K562 (cell line): ENCODE measurements around the gene PHPT1. TPM values are rescaled to one million over a fixed set of nuclear protein-coding genes. Genes with fewer than 3 reads are reported as not detected.

Experiments
- BDP1 ChIP-seq: IDR thresholded peaks from 3 replicates; pipeline ENCODE4 v1.6.1; 2011; ENCODE audit not compliant: insufficient read length, insufficient read depth
- CEBPB ChIP-seq: fragments of 450-650 bp; IDR thresholded peaks from 2 replicates; pipeline ENCODE4 v1.6.1; 2016; ENCODE audit warnings: missing genetic modification characterization, missing compliant biosample characterization
- DNMT1 ChIP-seq: fragments of 450-650 bp; IDR thresholded peaks from 2 replicates; pipeline ENCODE4 v1.6.1; 2016; ENCODE audit warnings: antibody characterized with exemption, mild to moderate bottlenecking
- E2F8 ChIP-seq: fragments of 450-650 bp; IDR thresholded peaks from 2 replicates; pipeline ENCODE4 v1.7.1; 2018; ENCODE audit warnings: mild to moderate bottlenecking, low read depth; ENCODE audit not compliant: partially characterized antibody
- EP300 ChIP-seq: IDR thresholded peaks from 2 replicates; pipeline ENCODE4 v1.6.1; 2012; ENCODE audit warnings: low read length, improper control_type of control experiment
- HIVEP1 ChIP-seq: fragments of 250-450 bp; sonication (Bioruptor Pico); IDR thresholded peaks from 2 replicates; pipeline ENCODE4 v1.4.0; 2020; ENCODE audit warnings: mild to moderate bottlenecking
- KDM5B ChIP-seq: fragments of 200-600 bp; sonication (generic); IDR thresholded peaks from 2 replicates; pipeline ENCODE4 v1.6.1; 2012; ENCODE audit warnings: low read depth, mild to moderate bottlenecking, moderate library complexity, low read length, control low read depth, inconsistent platforms; ENCODE audit not compliant: insufficient replicate concordance
- NFIX ChIP-seq: fragments of 250-450 bp; sonication (Bioruptor Pico); IDR thresholded peaks from 2 replicates; pipeline ENCODE4 v1.4.0; 2020; ENCODE audit warnings: low read depth, mild to moderate bottlenecking, moderate library complexity
- RBM25 ChIP-seq: fragments of 200-400 bp; formaldehyde crosslinking; IDR thresholded peaks from 2 replicates; pipeline ENCODE4 v1.6.1; 2018; ENCODE audit warnings: low read length, low read depth, moderate library complexity; ENCODE audit not compliant: severe bottlenecking
- STAG1 ChIP-seq: sonication (generic); formaldehyde crosslinking; IDR thresholded peaks from 2 replicates; pipeline ENCODE4 v1.5.0; 2020; ENCODE audit warnings: missing genetic modification reagents, borderline replicate concordance
- TFAM ChIP-seq: fragments of 250-450 bp; sonication (Bioruptor Pico); conservative IDR thresholded peaks from 2 replicates; pipeline ENCODE4 v1.5.0; 2021; ENCODE audit warnings: mild to moderate bottlenecking, moderate library complexity
- XRCC4 ChIP-seq: IDR thresholded peaks from one replicate; pipeline ENCODE4 v1.6.1; 2011; ENCODE audit not compliant: insufficient read depth, insufficient read length; ENCODE audit errors: extremely low read depth
- ZNF165 ChIP-seq: fragments of 250-450 bp; sonication (Bioruptor Pico); IDR thresholded peaks from 2 replicates; pipeline ENCODE4 v1.4.0; 2020; ENCODE audit warnings: borderline replicate concordance
- ZNF282 ChIP-seq: sonication (generic); formaldehyde crosslinking; IDR thresholded peaks from 2 replicates; pipeline ENCODE4 v1.8.1; 2023; ENCODE audit warnings: missing genetic modification reagents
- ZNF668 ChIP-seq: fragments of 250-450 bp; sonication (Bioruptor Pico); IDR thresholded peaks from 2 replicates; pipeline ENCODE4 v1.8.0; 2022; ENCODE audit warnings: mild to moderate bottlenecking, inconsistent platforms
- polyA plus RNA-seq, 8 experiments: library from polyadenylated mRNA; depleted of rRNA in 4 of 8; stranded (reverse) in 5 of 8; unstranded in 3 of 8; fragments of >200 nt; fragmentation: Nextera tagmentation in 2 of 8; fragmentation: Illumina TruSeq in 1 of 8; extraction: Ambion mirVana in 2 of 8; extraction: Trizol in 1 of 8; gene quantifications; 2 replicates each; pipeline versions ENCODE4 v1.2.1 to v1.2.3, GENCODE V29; 2011 to 2014; ENCODE audit warnings: inconsistent platforms in 1 of 8, missing spikeins in 1 of 8
- total RNA-seq, 7 experiments: library from RNA; depleted of rRNA in 6 of 7; stranded (reverse); fragments of >200 nt in 6 of 7; fragmentation: Illumina TruSeq in 2 of 7; extraction: Trizol in 2 of 7; gene quantifications; 2 replicates each; pipeline versions ENCODE4 v1.2.1 to v1.2.3, GENCODE V29; 2011 to 2021; ENCODE audit warnings: low replicate concordance in 1 of 7
- TF ChIP-seq, protein P1 (sequence below): IDR thresholded peaks from 2 replicates; pipeline ENCODE4 v1.6.1; 2012; ENCODE audit warnings: low read depth, low read length, improper control_type of control experiment, borderline replicate concordance
- TF ChIP-seq, protein P2 (sequence below): fragments of 450-650 bp; formaldehyde crosslinking; IDR thresholded peaks from 2 replicates; pipeline ENCODE4 v1.4.0; 2020; ENCODE audit warnings: mild to moderate bottlenecking, moderate library complexity
- TF ChIP-seq, protein P3 (sequence below): fragments of 450-650 bp; formaldehyde crosslinking; conservative IDR thresholded peaks from 2 replicates; pipeline ENCODE4 v1.4.0; 2022; ENCODE audit warnings: mild to moderate bottlenecking, missing genetic modification characterization

The PHPT1 gene
- total and polyA plus RNA-seq, 9 of the 15 experiments (the other 6 are each of a cell fraction or from before 2014, with no cell fraction given), result 20.9 to 166 (median 129) TPM

DNA sequence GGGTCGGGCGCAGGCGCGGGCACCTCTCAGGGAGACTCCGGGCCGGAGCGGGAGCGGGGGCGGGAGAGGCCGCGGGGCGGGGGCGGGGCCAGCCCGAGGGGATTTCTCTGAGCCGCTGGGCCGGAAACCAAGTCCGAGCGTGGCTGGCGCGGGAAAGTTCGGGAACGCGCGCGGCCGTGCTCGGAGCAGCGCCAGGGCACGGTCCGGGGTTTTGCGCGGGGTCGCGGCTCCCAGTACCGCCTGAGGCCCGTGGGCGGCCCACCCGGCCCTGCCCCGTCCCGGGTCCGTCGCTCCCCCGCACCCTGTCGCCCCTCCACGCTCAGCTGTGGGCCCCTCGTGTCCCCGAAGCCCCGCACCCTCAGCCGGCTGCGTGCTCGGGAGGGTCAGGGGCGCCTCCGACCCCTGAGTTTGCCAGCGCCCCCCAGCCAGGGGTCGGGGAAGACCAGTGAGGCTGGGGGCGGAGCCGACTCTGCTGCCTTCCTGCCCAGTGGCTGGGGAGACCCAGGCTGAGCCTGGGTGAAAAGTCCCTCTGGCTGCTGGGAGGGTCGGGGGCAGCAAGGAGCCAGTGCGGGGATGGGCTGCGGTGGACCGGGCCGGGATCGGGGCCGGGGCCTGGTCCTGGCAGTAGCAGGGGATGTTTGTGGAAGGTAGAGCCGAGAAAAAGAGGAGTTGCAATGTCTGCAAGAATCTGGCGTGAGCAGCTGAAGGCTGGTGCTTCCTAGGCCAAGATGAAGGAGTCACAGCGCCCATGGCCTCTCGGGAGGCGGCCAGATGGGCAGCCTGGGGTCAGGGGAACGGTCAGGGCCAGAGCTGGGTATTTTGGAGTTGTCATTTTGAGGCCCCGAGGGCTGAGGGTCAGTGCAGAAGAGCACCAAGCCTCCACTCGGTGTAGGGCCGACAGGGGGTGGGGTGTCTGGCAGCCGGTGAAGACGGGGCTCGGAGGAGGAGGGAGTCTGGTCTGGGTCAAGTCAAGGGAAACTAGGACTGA lies 37.7 kb downstream of the PHPT1 start (continued):
- TF ChIP-seq, protein P1, sequence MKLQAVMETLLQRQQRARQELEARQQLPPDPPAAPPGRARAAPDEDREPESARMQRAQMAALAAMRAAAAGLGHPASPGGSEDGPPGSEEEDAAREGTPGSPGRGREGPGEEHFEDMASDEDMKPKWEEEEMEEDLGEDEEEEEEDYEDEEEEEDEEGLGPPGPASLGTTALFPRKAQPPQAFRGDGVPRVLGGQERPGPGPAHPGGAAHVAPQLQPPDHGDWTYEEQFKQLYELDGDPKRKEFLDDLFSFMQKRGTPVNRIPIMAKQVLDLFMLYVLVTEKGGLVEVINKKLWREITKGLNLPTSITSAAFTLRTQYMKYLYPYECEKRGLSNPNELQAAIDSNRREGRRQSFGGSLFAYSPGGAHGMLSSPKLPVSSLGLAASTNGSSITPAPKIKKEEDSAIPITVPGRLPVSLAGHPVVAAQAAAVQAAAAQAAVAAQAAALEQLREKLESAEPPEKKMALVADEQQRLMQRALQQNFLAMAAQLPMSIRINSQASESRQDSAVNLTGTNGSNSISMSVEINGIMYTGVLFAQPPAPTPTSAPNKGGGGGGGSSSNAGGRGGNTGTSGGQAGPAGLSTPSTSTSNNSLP, result no peak
- TF ChIP-seq TFAM (CRISPR knock-in tag), result no peak
- no peak for TF ChIP-seq ZNF668 (CRISPR knock-in tag)
- TF ChIP-seq DNMT1, result no peak
- 0 out of 2 replicates have a peak, but pooled peaks have one; percentile 30 for TF ChIP-seq ZNF282 (CRISPR knock-in tag)
- TF ChIP-seq NFIX (CRISPR knock-in tag), result no peak
- TF ChIP-seq KDM5B, result peak; percentile 35
- no peak for TF ChIP-seq EP300
- no peak for TF ChIP-seq BDP1
- no peak for TF ChIP-seq CEBPB (tag)
- TF ChIP-seq, protein P2, sequence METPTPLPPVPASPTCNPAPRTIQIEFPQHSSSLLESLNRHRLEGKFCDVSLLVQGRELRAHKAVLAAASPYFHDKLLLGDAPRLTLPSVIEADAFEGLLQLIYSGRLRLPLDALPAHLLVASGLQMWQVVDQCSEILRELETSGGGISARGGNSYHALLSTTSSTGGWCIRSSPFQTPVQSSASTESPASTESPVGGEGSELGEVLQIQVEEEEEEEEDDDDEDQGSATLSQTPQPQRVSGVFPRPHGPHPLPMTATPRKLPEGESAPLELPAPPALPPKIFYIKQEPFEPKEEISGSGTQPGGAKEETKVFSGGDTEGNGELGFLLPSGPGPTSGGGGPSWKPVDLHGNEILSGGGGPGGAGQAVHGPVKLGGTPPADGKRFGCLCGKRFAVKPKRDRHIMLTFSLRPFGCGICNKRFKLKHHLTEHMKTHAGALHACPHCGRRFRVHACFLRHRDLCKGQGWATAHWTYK (CRISPR knock-in tag), result no peak
- TF ChIP-seq HIVEP1 (CRISPR knock-in tag), result no peak
- no peak for TF ChIP-seq RBM25
- no peak for TF ChIP-seq STAG1
- TF ChIP-seq XRCC4, result no peak
- TF ChIP-seq E2F8, result peak; percentile 42
- TF ChIP-seq ZNF165 (CRISPR knock-in tag), result no peak
- TF ChIP-seq, protein P3, sequence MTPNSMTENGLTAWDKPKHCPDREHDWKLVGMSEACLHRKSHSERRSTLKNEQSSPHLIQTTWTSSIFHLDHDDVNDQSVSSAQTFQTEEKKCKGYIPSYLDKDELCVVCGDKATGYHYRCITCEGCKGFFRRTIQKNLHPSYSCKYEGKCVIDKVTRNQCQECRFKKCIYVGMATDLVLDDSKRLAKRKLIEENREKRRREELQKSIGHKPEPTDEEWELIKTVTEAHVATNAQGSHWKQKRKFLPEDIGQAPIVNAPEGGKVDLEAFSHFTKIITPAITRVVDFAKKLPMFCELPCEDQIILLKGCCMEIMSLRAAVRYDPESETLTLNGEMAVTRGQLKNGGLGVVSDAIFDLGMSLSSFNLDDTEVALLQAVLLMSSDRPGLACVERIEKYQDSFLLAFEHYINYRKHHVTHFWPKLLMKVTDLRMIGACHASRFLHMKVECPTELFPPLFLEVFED (CRISPR knock-in tag), result no peak
